Type B pancreatic cell (in vitro differentiated cells): ENCODE measurements around the gene BAZ2B. TPM values are rescaled to one million over a fixed set of nuclear protein-coding genes. Genes with fewer than 3 reads are reported as not detected.

Source experiments
- DNase-seq: peaks from one replicate; pipeline ENCODE4 v3.0.0; 2021; ENCODE audit warnings: mixed read lengths; ENCODE audit not compliant: unreplicated experiment; ENCODE audit errors: extremely low spot score
- H3K27ac Mint-ChIP-seq: 2 replicates; pipeline ENCODE4 v1.8.0; 2021; ENCODE audit warnings: mild to moderate bottlenecking, mixed read lengths
- H3K27me3 Mint-ChIP-seq: 2 replicates; pipeline ENCODE4 v1.8.0; 2021; ENCODE audit warnings: mixed read lengths
- H3K36me3 Mint-ChIP-seq: 2 replicates; pipeline ENCODE4 v1.8.0; 2021; ENCODE audit warnings: mixed read lengths
- H3K4me1 Mint-ChIP-seq: one replicate; pipeline ENCODE4 v1.8.0; 2021; ENCODE audit warnings: mixed read lengths; ENCODE audit not compliant: unreplicated experiment
- H3K4me3 Mint-ChIP-seq: 2 replicates; pipeline ENCODE4 v1.8.0; 2021; ENCODE audit warnings: mild to moderate bottlenecking, mixed read lengths
- H3K9me3 Mint-ChIP-seq: 2 replicates; pipeline ENCODE4 v1.8.0; 2021; ENCODE audit warnings: mixed read lengths
- total RNA-seq: library from RNA; stranded (reverse); gene quantifications from 2 replicates; pipeline ENCODE4 v1.2.1, GENCODE V29; 2021; ENCODE audit warnings: low replicate concordance
- TF ChIP-seq, protein P1 (sequence below): fragments of 200-600 bp; sonication (generic); conservative IDR thresholded peaks from 2 replicates; pipeline ENCODE4 v1.5.0; 2021; ENCODE audit warnings: antibody characterized with exemption, mild to moderate bottlenecking

BAZ2B gene
- total RNA-seq, 1 donor from 2014 or later: 80.4 TPM

DNA sequence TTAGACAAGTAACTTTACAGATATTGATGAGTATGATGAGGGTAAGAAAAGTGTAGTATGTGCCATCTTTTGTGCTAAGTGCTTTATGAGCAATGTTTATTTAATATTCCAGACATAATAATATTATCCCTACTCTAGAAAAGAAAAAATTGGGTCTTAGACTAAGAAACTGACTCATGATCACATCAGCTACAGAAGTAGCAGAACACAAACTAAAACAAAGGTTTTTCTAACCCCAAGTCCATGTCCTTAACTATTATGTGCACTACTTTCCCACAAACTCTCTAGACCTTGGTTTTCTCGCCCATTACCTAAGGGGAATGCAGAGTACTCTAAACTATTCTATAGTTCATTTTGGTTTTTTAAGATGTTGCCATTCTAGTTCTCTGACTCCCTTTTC is 64.5 kb downstream of the BAZ2B start:
- no peak overlapping the region for H3K27ac Mint-ChIP-seq
- DNase-seq: no peak
- peaks cover 13% of the 10 kb centered on the region for H3K36me3 Mint-ChIP-seq
- H3K4me3 Mint-ChIP-seq: no peak overlapping the region
- H3K9me3 Mint-ChIP-seq: no peaks in the 10 kb centered on the region
- H3K4me1 Mint-ChIP-seq: no peaks in the 10 kb centered on the region
- no peaks in the 10 kb centered on the region for H3K27me3 Mint-ChIP-seq
- TF ChIP-seq, protein P1, sequence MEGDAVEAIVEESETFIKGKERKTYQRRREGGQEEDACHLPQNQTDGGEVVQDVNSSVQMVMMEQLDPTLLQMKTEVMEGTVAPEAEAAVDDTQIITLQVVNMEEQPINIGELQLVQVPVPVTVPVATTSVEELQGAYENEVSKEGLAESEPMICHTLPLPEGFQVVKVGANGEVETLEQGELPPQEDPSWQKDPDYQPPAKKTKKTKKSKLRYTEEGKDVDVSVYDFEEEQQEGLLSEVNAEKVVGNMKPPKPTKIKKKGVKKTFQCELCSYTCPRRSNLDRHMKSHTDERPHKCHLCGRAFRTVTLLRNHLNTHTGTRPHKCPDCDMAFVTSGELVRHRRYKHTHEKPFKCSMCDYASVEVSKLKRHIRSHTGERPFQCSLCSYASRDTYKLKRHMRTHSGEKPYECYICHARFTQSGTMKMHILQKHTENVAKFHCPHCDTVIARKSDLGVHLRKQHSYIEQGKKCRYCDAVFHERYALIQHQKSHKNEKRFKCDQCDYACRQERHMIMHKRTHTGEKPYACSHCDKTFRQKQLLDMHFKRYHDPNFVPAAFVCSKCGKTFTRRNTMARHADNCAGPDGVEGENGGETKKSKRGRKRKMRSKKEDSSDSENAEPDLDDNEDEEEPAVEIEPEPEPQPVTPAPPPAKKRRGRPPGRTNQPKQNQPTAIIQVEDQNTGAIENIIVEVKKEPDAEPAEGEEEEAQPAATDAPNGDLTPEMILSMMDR: no peak

DNA sequence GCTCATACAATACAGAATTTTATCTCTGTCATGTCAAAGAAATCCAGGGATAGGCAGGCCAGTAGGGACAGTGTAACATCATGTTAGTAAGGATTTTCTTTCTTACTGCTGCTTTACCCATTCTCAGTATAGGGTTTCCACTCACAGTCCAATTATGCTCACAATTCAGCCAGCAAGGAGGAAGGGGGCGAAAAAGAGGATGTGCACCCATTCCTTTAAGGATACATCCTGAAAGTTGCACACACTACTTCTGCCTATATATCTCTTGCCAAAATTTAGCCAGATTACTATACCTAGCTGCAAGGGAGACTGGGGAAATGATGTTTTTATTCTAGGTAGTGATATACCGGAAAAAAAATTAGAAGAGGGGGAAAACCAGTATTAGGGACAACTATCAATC is 66.1 kb downstream of the BAZ2B start:
- no peak overlapping the region for H3K27ac Mint-ChIP-seq
- H3K36me3 Mint-ChIP-seq: peaks cover 15% of the 10 kb centered on the region
- TF ChIP-seq, protein P1: no peak
- H3K9me3 Mint-ChIP-seq: no peaks in the 10 kb centered on the region
- no peaks in the 10 kb centered on the region for H3K27me3 Mint-ChIP-seq
- H3K4me1 Mint-ChIP-seq: peaks cover 1% of the 10 kb centered on the region
- DNase-seq: no peak
- no peak overlapping the region for H3K4me3 Mint-ChIP-seq

DNA sequence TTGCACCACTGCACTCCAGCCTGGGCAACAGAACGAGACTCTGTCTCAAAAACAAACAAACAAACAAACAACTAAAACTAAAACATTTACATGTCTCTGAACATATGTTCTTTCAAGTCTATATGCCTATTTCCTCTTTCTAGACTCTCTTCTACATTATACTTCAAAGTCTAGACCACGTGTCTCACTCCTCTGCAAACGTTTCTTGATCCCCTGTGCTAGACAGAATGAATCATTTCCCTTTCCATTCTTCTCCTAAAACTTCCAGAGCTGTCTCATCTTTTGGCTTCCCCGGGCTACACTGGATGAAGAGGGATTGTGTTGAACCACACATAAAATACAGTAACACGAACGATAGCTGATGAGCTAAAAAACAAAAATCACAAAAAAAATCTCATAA is 67.1 kb downstream of the BAZ2B start:
- Mint-ChIP-seq H3K4me3 (no peak overlapping the region), H3K4me1 (peaks cover 4% of the 10 kb centered on the region), H3K36me3 (peaks cover 18% of the 10 kb centered on the region), H3K9me3 (peaks cover under 1% of the 10 kb centered on the region), H3K27ac (no peak overlapping the region), H3K27me3 (no peaks in the 10 kb centered on the region)
- TF ChIP-seq, protein P1: no peak
- DNase-seq: no peak

DNA sequence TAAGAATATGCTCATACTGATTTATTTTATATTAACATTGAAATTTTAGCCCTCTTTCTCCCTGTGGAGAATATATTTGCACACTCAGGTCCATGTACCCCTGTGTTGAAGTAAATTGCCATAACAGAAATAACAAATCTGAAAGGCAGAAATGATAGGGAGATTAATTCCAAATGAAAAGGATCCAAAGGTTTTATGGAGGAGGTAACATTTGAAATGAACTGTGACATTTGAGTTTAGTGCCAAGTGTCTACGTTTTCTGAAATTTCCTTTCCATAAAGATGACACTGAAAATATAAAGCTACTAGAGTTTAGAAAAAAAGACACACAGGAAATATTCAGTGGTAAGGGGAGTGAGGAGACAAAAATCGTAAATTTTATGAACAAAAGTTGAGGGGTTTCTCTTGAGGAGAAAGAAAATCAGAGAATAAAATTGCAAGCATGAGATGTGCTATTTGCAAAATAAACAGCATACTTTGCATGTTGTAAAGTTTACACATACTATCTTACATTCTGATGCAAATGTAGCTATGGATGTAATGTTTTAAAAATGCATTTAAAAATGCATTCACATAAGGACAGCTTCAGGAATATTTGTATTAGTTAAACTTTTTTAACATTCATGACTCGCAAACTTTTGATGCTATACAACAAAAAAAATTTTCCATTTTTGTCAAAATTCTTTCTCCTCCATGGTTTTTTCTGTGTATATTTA is 69.5 kb downstream of the BAZ2B start:
- TF ChIP-seq, protein P1: no peak
- H3K27me3 Mint-ChIP-seq: no peaks in the 10 kb centered on the region
- peaks cover 25% of the 10 kb centered on the region for H3K36me3 Mint-ChIP-seq
- no peak overlapping the region for H3K27ac Mint-ChIP-seq
- DNase-seq: no peak
- peaks cover 4% of the 10 kb centered on the region for H3K4me1 Mint-ChIP-seq
- peaks cover 9% of the 10 kb centered on the region for H3K9me3 Mint-ChIP-seq
- no peak overlapping the region for H3K4me3 Mint-ChIP-seq

DNA sequence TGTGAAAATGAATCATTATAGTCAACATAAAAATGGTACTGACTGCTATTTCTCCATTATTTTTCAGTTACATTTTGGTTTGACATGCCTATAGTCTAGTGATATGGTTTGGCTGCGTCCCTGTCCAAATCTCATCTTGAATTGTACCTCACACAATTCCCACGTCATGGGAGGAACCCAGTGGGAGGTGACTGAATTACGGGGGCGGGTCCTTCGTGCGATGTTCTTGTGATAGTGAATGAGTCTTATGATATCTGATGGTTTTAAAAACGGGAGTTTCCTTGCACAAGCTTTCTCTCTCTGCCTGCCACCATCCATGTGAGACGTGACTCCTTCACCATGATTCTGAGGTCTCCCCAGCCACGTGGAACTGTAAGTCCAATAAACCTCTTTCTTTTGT is 70.3 kb downstream of the BAZ2B start:
- DNase-seq: no peak
- TF ChIP-seq, protein P1: no peak
- peaks cover 11% of the 10 kb centered on the region for H3K9me3 Mint-ChIP-seq
- H3K36me3 Mint-ChIP-seq: peaks cover 29% of the 10 kb centered on the region
- H3K4me3 Mint-ChIP-seq: no peak overlapping the region
- H3K27me3 Mint-ChIP-seq: no peaks in the 10 kb centered on the region
- no peak overlapping the region for H3K27ac Mint-ChIP-seq
- H3K4me1 Mint-ChIP-seq: peaks cover 4% of the 10 kb centered on the region
